ENCODE results near the gene AMZ1.

DNA sequence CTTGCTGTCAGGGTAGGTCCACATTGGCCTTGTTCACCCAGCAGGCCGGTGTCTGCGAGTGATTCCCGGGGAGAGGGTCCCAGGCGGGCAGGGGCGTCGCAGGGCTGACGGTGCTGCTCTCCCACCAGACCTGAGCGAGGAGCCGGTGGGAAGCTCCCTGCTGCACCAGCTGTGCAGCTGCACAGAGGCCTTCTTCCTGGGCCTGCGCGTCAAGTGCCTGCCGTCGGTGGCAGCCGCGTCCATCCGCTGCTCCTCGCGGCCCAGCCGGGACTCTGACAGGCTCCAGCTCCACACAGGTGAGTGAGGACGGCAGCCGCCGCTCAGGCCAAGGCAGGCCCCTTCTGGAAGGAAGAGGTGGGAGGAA is 14.6 kb downstream of the AMZ1 start:
- TF ChIP-seq, protein P1, sequence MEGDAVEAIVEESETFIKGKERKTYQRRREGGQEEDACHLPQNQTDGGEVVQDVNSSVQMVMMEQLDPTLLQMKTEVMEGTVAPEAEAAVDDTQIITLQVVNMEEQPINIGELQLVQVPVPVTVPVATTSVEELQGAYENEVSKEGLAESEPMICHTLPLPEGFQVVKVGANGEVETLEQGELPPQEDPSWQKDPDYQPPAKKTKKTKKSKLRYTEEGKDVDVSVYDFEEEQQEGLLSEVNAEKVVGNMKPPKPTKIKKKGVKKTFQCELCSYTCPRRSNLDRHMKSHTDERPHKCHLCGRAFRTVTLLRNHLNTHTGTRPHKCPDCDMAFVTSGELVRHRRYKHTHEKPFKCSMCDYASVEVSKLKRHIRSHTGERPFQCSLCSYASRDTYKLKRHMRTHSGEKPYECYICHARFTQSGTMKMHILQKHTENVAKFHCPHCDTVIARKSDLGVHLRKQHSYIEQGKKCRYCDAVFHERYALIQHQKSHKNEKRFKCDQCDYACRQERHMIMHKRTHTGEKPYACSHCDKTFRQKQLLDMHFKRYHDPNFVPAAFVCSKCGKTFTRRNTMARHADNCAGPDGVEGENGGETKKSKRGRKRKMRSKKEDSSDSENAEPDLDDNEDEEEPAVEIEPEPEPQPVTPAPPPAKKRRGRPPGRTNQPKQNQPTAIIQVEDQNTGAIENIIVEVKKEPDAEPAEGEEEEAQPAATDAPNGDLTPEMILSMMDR (IDR thresholded peaks at IDR 0.05; ENCODE audit: borderline replicate concordance, extremely low read depth, low read length, poor library complexity, severe bottlenecking) = no peak
- no peak for TF ChIP-seq EZH2 (IDR thresholded peaks at IDR 0.05; ENCODE audit: borderline replicate concordance, low read depth, low read length, severe bottlenecking)
